MM.1S (cell line): ENCODE results near the gene GFOD2.

ENCODE experiments used
- DNase-seq: peaks from one replicate; pipeline ENCODE4 v3.0.0-alpha.2; 2015
- H2AFZ ChIP-seq: fragments of 300-600 bp; sonication (generic); 2 replicates; pipeline ENCODE4 v1.6.0; 2016; ENCODE audit warnings: antibody characterized with exemption, low read length
- H3F3A ChIP-seq: fragments of 300-600 bp; sonication (generic); 2 replicates; pipeline ENCODE4 v1.6.1; 2016; ENCODE audit warnings: mild to moderate bottlenecking, antibody characterized with exemption, low read length, moderate library complexity, mixed read lengths; ENCODE audit not compliant: insufficient read depth
- H3K27ac ChIP-seq: fragments of 300-600 bp; sonication (generic); 2 replicates; pipeline ENCODE4 v1.5.1; 2016; ENCODE audit warnings: mild to moderate bottlenecking, low read length
- H3K27me3 ChIP-seq: fragments of 300-600 bp; sonication (generic); replicated peaks from 2 replicates; pipeline ENCODE4 v1.6.0; 2016; ENCODE audit warnings: low read length; ENCODE audit not compliant: insufficient read depth
- H3K36me3 ChIP-seq: fragments of 300-600 bp; sonication (generic); replicated peaks from 2 replicates; pipeline ENCODE4 v1.6.1; 2016; ENCODE audit warnings: mild to moderate bottlenecking, low read length, mixed read lengths; ENCODE audit not compliant: insufficient read depth
- H3K4me1 ChIP-seq: fragments of 300-600 bp; sonication (generic); 2 replicates; pipeline ENCODE4 v1.6.1; 2016; ENCODE audit warnings: low read length, mixed read lengths
- H3K4me2 ChIP-seq: fragments of 300-600 bp; sonication (generic); 2 replicates; pipeline ENCODE4 v1.6.0; 2016; ENCODE audit warnings: low read depth, low read length
- H3K4me3 ChIP-seq: fragments of 300-600 bp; sonication (generic); 2 replicates; pipeline ENCODE4 v1.5.1; 2016; ENCODE audit warnings: low read length, mixed read lengths
- H3K79me2 ChIP-seq: fragments of 300-600 bp; sonication (generic); 2 replicates; pipeline ENCODE4 v1.6.1; 2016; ENCODE audit warnings: mixed run types, low read length, mixed read lengths
- H3K9ac ChIP-seq: fragments of 300-600 bp; sonication (generic); 2 replicates; pipeline ENCODE4 v1.6.1; 2016; ENCODE audit warnings: low read length, mixed read lengths
- H3K9me2 ChIP-seq: fragments of 300-600 bp; sonication (generic); replicated peaks from 2 replicates; pipeline ENCODE4 v1.6.1; 2016; ENCODE audit warnings: mild to moderate bottlenecking, low read length, mixed read lengths; ENCODE audit not compliant: insufficient read depth
- H3K9me3 ChIP-seq: fragments of 300-600 bp; sonication (generic); replicated peaks from 2 replicates; pipeline ENCODE4 v1.6.1; 2016; ENCODE audit warnings: mild to moderate bottlenecking, low read length, mixed read lengths; ENCODE audit not compliant: insufficient read depth
- H4K20me1 ChIP-seq: fragments of 300-600 bp; sonication (generic); 2 replicates; pipeline ENCODE4 v1.6.1; 2016; ENCODE audit warnings: mild to moderate bottlenecking, low read length, moderate library complexity, mixed read lengths; ENCODE audit not compliant: insufficient read depth
- EZH2 ChIP-seq: fragments of 300-600 bp; sonication (generic); optimal IDR thresholded peaks from 2 replicates; pipeline ENCODE3; 2017; ENCODE audit warnings: low read depth, mild to moderate bottlenecking, antibody characterized with exemption, low read length, mixed read lengths
- EZH2phosphoT487 ChIP-seq: fragments of 300-600 bp; sonication (generic); IDR thresholded peaks from 2 replicates; pipeline ENCODE4 v1.6.1; 2018; ENCODE audit warnings: antibody characterized with exemption, low read length
- TF ChIP-seq, protein P1 (sequence below): fragments of 300-600 bp; sonication (generic); IDR thresholded peaks from 2 replicates; pipeline ENCODE4 v1.5.1; 2016; ENCODE audit warnings: antibody characterized with exemption, low read length, mixed read lengths

GFOD2 gene

GRCh38 chr16:67666559-67667452 is 52.3 kb downstream of the GFOD2 start, which contains the start of the genes C16orf86 and ENKD1:
Gene C16orf86, plus strand, starts transcription at chr16:67666814. Its CDS starts 157 bp downstream, at chr16:67666971.
Gene ENKD1, minus strand, starts transcription at chr16:67666750. Its CDS starts 308 bp downstream, at chr16:67666442.
- Histone ChIP-seq H3K27me3 (no peaks in the 10 kb centered on the region), H3K36me3 (no peaks in the 10 kb centered on the region), H3K4me3 (peak within 1 kb of the TSS; percentile 89), H3K4me1 (peaks cover 23% of the 10 kb centered on the region), H3K79me2 (peaks cover 20% of the 10 kb centered on the region), H3F3A (peaks cover 11% of the 10 kb centered on the region), H2AFZ (peak within 1 kb of the TSS; percentile 99), H3K9me3 (no peaks in the 10 kb centered on the region), H3K4me2 (peak within 1 kb of the TSS; percentile 98), H4K20me1 (no peaks in the 10 kb centered on the region), H3K9me2 (no peaks in the 10 kb centered on the region), H3K27ac (peak within 1 kb of the TSS; percentile 52; the same call in 1 of the 2 replicates), H3K9ac (peak within 1 kb of the TSS; percentile 82)
- peak; percentile 89 for DNase-seq
- TF ChIP-seq EZH2 (no peak), EZH2phosphoT487 (no peak)
- TF ChIP-seq, protein P1, sequence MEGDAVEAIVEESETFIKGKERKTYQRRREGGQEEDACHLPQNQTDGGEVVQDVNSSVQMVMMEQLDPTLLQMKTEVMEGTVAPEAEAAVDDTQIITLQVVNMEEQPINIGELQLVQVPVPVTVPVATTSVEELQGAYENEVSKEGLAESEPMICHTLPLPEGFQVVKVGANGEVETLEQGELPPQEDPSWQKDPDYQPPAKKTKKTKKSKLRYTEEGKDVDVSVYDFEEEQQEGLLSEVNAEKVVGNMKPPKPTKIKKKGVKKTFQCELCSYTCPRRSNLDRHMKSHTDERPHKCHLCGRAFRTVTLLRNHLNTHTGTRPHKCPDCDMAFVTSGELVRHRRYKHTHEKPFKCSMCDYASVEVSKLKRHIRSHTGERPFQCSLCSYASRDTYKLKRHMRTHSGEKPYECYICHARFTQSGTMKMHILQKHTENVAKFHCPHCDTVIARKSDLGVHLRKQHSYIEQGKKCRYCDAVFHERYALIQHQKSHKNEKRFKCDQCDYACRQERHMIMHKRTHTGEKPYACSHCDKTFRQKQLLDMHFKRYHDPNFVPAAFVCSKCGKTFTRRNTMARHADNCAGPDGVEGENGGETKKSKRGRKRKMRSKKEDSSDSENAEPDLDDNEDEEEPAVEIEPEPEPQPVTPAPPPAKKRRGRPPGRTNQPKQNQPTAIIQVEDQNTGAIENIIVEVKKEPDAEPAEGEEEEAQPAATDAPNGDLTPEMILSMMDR = no peak

GRCh38 chr16:67666032-67666551 is 53.0 kb downstream of the GFOD2 start:
- H3K9me3 ChIP-seq = no peaks in the 10 kb centered on the region
- no peaks in the 10 kb centered on the region for H3K27me3 ChIP-seq
- H3K36me3 ChIP-seq = no peaks in the 10 kb centered on the region
- H3K4me3 ChIP-seq = peak overlapping the region; percentile 89
- H3F3A ChIP-seq = peaks cover 17% of the 10 kb centered on the region
- peak overlapping the region; percentile 99 for H2AFZ ChIP-seq
- peaks cover 27% of the 10 kb centered on the region for H3K4me1 ChIP-seq
- peaks cover 27% of the 10 kb centered on the region for H3K79me2 ChIP-seq
- TF ChIP-seq EZH2 = no peak
- TF ChIP-seq, protein P1 = no peak
- no peak for TF ChIP-seq EZH2phosphoT487
- no peaks in the 10 kb centered on the region for H4K20me1 ChIP-seq
- no peak for DNase-seq
- peak overlapping the region; percentile 82 for H3K9ac ChIP-seq
- H3K4me2 ChIP-seq = peak overlapping the region; percentile 98
- H3K27ac ChIP-seq = peak overlapping the region; percentile 52; the same call in 1 of the 2 replicates
- H3K9me2 ChIP-seq = no peaks in the 10 kb centered on the region

- Histone ChIP-seq H2AFZ (peak overlapping the region; percentile 99), H3K9ac (peak overlapping the region; percentile 82; the same call in 1 of the 2 replicates), H3K27ac (no peak overlapping the region), H3K27me3 (no peaks in the 10 kb centered on the region), H3K79me2 (peaks cover 29% of the 10 kb centered on the region), H3K4me3 (peak overlapping the region; percentile 89), H3K36me3 (no peaks in the 10 kb centered on the region), H3K9me3 (no peaks in the 10 kb centered on the region), H3K4me1 (peaks cover 27% of the 10 kb centered on the region), H3K9me2 (no peaks in the 10 kb centered on the region), H4K20me1 (no peaks in the 10 kb centered on the region), H3F3A (peaks cover 19% of the 10 kb centered on the region), H3K4me2 (peak overlapping the region; percentile 98)
- no peak for DNase-seq
- TF ChIP-seq, protein P1 = no peak
- TF ChIP-seq EZH2phosphoT487 (no peak), EZH2 (no peak)
Observed at GRCh38 chr16:67665598-67665997, 53.5 kb downstream of the GFOD2 start.
